Esophagus (tissue), 2 donors: ENCODE data around the gene MROH2A. TPM values are rescaled to one million over a fixed set of nuclear protein-coding genes. Genes with fewer than 3 reads are reported as not detected.

ENCODE experiments used
- H3K27ac ChIP-seq, 2 donors: one replicate each; pipeline ENCODE4 v1.5.1; 2013; ENCODE audit warnings: low read depth in 2 of 2, mild to moderate bottlenecking in 2 of 2, inconsistent platforms in 1 of 2, low read length in 1 of 2, moderate library complexity in 1 of 2
- H3K27me3 ChIP-seq, 2 donors: one replicate each; pipeline ENCODE4 v1.6.1; 2013; ENCODE audit warnings: low read length in 2 of 2, control low read depth in 1 of 2, mild to moderate bottlenecking in 1 of 2; ENCODE audit not compliant: insufficient read depth in 2 of 2, control insufficient read depth in 1 of 2
- H3K36me3 ChIP-seq, 2 donors: one replicate each; pipeline ENCODE4 v1.6.1; 2013; ENCODE audit warnings: low read length in 1 of 2; ENCODE audit not compliant: control insufficient read depth in 2 of 2, insufficient read depth in 2 of 2
- H3K4me1 ChIP-seq, 2 donors: one replicate each; pipeline ENCODE4 v1.6.1; 2013; ENCODE audit warnings: low read length in 1 of 2; ENCODE audit not compliant: control insufficient read depth in 2 of 2, insufficient read depth in 2 of 2
- H3K4me3 ChIP-seq, 2 donors: one replicate each; pipeline ENCODE4 v1.5.1; 2013; ENCODE audit warnings: low read length in 2 of 2, mild to moderate bottlenecking in 2 of 2, low read depth in 1 of 2, moderate library complexity in 1 of 2
- H3K9me3 ChIP-seq, 2 donors: one replicate each; pipeline ENCODE4 v1.6.1; 2013; ENCODE audit warnings: mild to moderate bottlenecking in 2 of 2, low read depth in 1 of 2, low read length in 1 of 2, moderate library complexity in 1 of 2; ENCODE audit not compliant: control insufficient read depth in 2 of 2, insufficient read depth in 1 of 2
- WGBS, 2 donors: extraction: QIAGEN DNeasy Blood & Tissue Kit; methylation state at CpG; one replicate each; pipeline ENCODE4 v1.1.7; 2013; 5-methylcytosine and 5-hydroxymethylcytosine counted together
- polyA plus RNA-seq, 2 donors: library from polyadenylated mRNA; stranded (reverse); fragments of 200-250 nt; gene quantifications; one replicate each; pipeline ENCODE4 v1.2.3, GENCODE V29; 2013
- donor health status: healthy with polysubstance abuse.
- donor health status: Bipolar disorder and iron deficiency.

The MROH2A gene
- polyA plus RNA-seq, 2 donors, result 0.22 to 0.99 TPM

DNA sequence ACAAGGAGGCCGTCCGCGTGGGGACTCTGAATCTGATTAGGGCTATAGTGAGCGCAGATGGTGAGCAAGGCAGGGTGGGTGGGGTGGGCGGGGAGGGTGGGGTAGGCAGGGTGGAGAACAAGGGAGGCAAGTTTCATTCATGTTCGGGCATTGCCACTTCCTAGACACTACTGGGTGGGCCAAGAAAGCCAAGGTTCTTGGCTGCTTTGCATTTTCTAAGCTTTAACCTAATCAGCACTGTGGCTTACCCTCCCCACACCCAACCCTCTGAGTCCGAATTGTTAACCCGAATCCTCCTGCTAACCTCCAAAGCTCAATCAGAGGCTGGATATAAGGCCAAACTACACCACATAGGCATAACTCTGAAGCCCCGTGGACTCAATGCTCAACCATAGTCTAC lies 18.1 kb downstream of the MROH2A start:
- Histone ChIP-seq H3K27ac (no peak overlapping the region), H3K27me3 (no peaks in the 10 kb centered on the region), H3K4me1 (no peaks in the 10 kb centered on the region), H3K4me3 (no peak overlapping the region), H3K9me3 (peaks cover 0 to 2% of the 10 kb centered on the region in 2 donors), H3K36me3 (no peaks in the 10 kb centered on the region)
- WGBS, 2 donors, result 68 to 73% methylated on average over 9 of the region's 9 CpGs

GRCh38 chr2:233798335-233799086 lies 20.4 kb downstream of the MROH2A start:
- Histone ChIP-seq H3K27ac (no peak overlapping the region), H3K9me3 (peaks cover 0 to 2% of the 10 kb centered on the region in 2 donors), H3K4me3 (no peak overlapping the region), H3K36me3 (no peaks in the 10 kb centered on the region), H3K27me3 (no peaks in the 10 kb centered on the region), H3K4me1 (no peaks in the 10 kb centered on the region)
- WGBS, 2 donors, result 82% methylated on average over 14 of the region's 14 CpGs

- Histone ChIP-seq H3K4me1 (no peaks in the 10 kb centered on the region), H3K27me3 (no peaks in the 10 kb centered on the region), H3K4me3 (no peak overlapping the region), H3K9me3 (peaks cover 0 to 2% of the 10 kb centered on the region in 2 donors), H3K36me3 (no peaks in the 10 kb centered on the region), H3K27ac (no peak overlapping the region)
- 68 to 69% methylated on average over 7 of the region's 7 CpGs for WGBS, 2 donors
Measured at GRCh38 chr2:233799087-233799665, 21.0 kb downstream of the MROH2A start.

DNA sequence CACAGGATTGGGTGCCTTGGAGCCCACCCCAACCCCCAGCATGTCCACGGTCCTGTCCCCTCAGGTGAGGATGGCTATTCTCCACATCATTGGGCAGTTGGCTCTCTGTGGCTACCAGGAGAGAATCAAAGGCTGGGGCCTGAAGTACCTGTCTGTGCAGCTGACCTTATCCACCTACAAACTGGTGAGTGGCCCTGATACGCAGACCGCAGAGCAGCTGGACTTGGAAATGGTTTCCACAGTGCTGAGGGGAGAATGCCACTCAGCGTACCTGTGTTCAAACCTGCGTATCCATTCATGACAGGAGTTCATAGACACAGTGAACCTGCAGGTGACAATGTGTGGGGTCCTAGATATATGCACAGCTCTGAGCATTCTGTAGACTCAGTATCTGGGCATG lies 21.6 kb downstream of the MROH2A start:
- no peaks in the 10 kb centered on the region for H3K4me1 ChIP-seq
- no peak overlapping the region for H3K4me3 ChIP-seq

GRCh38 chr2:233800208-233800607 lies 22.1 kb downstream of the MROH2A start:
- no peak overlapping the region for H3K4me3 ChIP-seq
- H3K27me3 ChIP-seq, result no peaks in the 10 kb centered on the region
- 78 to 81% methylated on average over 7 of the region's 7 CpGs for WGBS, 2 donors
- H3K4me1 ChIP-seq, result no peaks in the 10 kb centered on the region
- H3K9me3 ChIP-seq, result peaks cover 0 to 2% of the 10 kb centered on the region in 2 donors
- no peak overlapping the region for H3K27ac ChIP-seq
- no peaks in the 10 kb centered on the region for H3K36me3 ChIP-seq

More for the DNA sequence above, 21.6 kb downstream of the MROH2A start:
- 54 to 77% methylated on average over 5 of the region's 5 CpGs for WGBS, 2 donors
- H3K27me3 ChIP-seq, result no peaks in the 10 kb centered on the region
- H3K27ac ChIP-seq, result no peak overlapping the region
- peaks cover 0 to 2% of the 10 kb centered on the region in 2 donors for H3K9me3 ChIP-seq
- no peaks in the 10 kb centered on the region for H3K36me3 ChIP-seq

DNA sequence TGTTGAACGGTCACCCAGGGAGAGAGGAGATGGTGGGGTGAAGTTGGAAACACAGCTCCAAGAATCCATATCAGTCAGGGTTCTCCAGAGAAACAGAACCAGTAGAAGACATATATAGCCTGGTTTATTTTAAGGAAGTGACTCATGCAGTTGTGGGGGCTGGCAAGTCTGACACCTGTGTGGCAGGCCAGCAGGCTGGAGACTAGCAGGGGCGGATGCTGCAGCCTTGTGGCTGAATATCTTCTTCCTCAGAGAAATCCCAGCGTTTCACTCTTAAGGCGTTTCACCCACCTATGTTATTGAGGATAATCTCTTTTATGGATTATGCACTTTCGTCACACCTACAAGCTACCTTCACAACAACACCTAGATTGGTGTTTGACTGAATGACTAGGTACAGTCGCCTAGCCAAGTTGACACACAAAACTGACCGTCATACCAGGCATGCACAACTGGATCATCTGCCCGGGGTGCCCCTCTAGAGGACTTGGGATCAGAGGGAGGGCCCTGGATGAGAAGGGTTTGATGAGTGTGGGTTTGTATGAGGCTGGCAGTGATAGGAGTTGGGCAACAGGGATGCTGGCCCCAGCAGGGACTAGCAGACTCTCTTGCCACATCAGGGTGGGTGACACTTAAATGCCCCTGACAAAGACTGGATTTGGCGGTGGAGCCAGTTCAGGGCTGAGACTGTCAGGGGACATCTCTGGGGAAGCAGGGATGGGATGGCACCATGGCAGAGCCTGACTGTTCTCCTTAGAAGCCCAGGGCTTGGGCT lies 23.4 kb downstream of the MROH2A start:
- H3K36me3 ChIP-seq, result no peaks in the 10 kb centered on the region
- no peaks in the 10 kb centered on the region for H3K9me3 ChIP-seq
- WGBS, 2 donors, result 76 to 78% methylated on average over 9 of the region's 9 CpGs

GRCh38 chr2:233802132-233802815 lies 24.1 kb downstream of the MROH2A start:
- Histone ChIP-seq H3K4me1 (no peaks in the 10 kb centered on the region), H3K4me3 (no peak overlapping the region), H3K27me3 (no peaks in the 10 kb centered on the region), H3K9me3 (no peaks in the 10 kb centered on the region), H3K27ac (no peak overlapping the region), H3K36me3 (no peaks in the 10 kb centered on the region)
- 67 to 77% methylated on average over 3 of the region's 3 CpGs for WGBS, 2 donors

More for the DNA sequence above, 23.4 kb downstream of the MROH2A start:
- Histone ChIP-seq H3K4me1 (no peaks in the 10 kb centered on the region), H3K27me3 (no peaks in the 10 kb centered on the region), H3K27ac (no peak overlapping the region), H3K4me3 (no peak overlapping the region)

DNA sequence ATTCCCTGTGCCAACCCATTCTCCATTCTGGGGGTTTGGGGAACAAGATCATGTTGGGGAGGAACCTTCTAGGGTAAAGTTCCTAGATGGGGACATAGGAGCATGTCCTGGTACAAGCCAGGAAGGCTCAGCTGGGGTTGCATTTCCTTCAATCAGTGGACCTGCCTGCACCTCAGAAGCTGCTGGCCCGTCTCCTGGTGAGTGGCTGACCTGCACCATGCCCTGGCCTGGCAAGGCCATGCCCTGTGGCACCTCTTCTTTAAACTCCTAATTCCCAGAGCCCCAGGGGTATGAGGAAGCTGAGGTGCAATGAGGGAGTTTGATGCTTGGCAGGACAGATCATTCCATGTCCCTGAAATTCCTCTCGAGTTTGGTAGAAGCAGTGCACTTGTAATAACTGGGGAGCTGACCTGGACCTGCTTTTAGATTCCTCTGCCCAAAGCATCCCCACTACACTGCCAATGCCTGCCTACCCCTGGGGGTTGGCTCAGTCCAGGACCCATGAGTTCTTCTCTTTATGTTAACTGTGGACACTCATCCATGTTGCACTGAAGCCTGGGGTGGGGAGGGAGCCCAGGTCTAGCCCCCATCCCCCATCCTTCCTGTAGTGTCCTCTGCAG lies 25.3 kb downstream of the MROH2A start:
- H3K27ac ChIP-seq, result no peak overlapping the region
- no peaks in the 10 kb centered on the region for H3K27me3 ChIP-seq
- no peaks in the 10 kb centered on the region for H3K4me1 ChIP-seq
- no peak overlapping the region for H3K4me3 ChIP-seq
- H3K36me3 ChIP-seq, result no peaks in the 10 kb centered on the region
- WGBS, 2 donors, result 62 to 74% methylated on average over 2 of the region's 2 CpGs
- no peaks in the 10 kb centered on the region for H3K9me3 ChIP-seq

DNA sequence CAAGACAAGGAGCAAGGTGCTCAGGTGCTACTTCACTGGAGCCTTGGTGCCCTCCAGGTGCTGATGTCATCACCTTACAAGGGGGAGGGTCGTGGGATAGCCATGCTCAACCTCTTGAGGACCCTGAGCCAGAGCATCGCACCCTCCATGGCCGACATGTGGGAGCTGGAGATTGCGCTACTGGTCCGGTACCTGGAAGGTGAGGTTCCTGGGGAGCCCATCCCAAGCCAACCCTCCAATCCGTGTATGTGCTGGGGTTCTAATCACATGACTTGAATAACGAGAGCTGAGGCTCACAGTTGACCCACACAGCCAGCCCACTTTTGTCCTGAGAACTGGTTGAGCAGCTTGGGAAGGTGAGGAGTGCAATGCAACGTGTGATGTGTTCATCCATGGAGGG lies 25.9 kb downstream of the MROH2A start:
- H3K27me3 ChIP-seq, result no peaks in the 10 kb centered on the region
- WGBS, 2 donors, result 56 to 67% methylated on average over 8 of the region's 8 CpGs
- H3K4me1 ChIP-seq, result no peaks in the 10 kb centered on the region
- no peaks in the 10 kb centered on the region for H3K36me3 ChIP-seq
- H3K27ac ChIP-seq, result no peak overlapping the region
- H3K4me3 ChIP-seq, result no peak overlapping the region
- no peaks in the 10 kb centered on the region for H3K9me3 ChIP-seq
